Keratinocyte (primary cell): ENCODE measurements around the gene MGAT5. TPM values are rescaled to one million over a fixed set of nuclear protein-coding genes. Genes with fewer than 3 reads are reported as not detected.

ENCODE experiments used
- DNase-seq: peaks from one replicate; pipeline ENCODE4 v3.0.0-alpha.2; 2011; ENCODE audit warnings: low read depth, missing footprints, low spot score
- FAIRE-seq: peaks from 2 replicates; lab custom pipeline; 2011; peaks lifted over from hg19 to GRCh38; lab: Jason Lieb, UNC
- H2AFZ ChIP-seq: 2 replicates; pipeline ENCODE4 v1.6.0; 2012; ENCODE audit warnings: low read length, control low read depth, inconsistent platforms; ENCODE audit not compliant: control insufficient read depth
- H3K27ac ChIP-seq: 2 replicates; pipeline ENCODE4 v1.5.1; 2011; ENCODE audit warnings: low read length; ENCODE audit not compliant: control insufficient read depth, insufficient read depth
- H3K27me3 ChIP-seq: 3 replicates; pipeline ENCODE4 v1.6.0; 2011; ENCODE audit warnings: low read length; ENCODE audit not compliant: control insufficient read depth, insufficient read depth; ENCODE audit errors: extremely low read depth
- H3K36me3 ChIP-seq, 2 experiments: 2 replicates in 1 of 2; 3 replicates in 1 of 2; pipeline ENCODE4 v1.5.1; 2011; ENCODE audit warnings: low read length in 2 of 2, mild to moderate bottlenecking in 1 of 2; ENCODE audit not compliant: control insufficient read depth in 2 of 2, insufficient read depth in 2 of 2; ENCODE audit errors: extremely low read depth in 1 of 2
- H3K4me1 ChIP-seq: 3 replicates; pipeline ENCODE4 v1.5.1; 2011; ENCODE audit warnings: low read length; ENCODE audit not compliant: control insufficient read depth, insufficient read depth; ENCODE audit errors: extremely low read depth
- H3K4me2 ChIP-seq: 3 replicates; pipeline ENCODE4 v1.6.0; 2011; ENCODE audit warnings: low read depth, low read length; ENCODE audit not compliant: control insufficient read depth, insufficient read depth; ENCODE audit errors: extremely low read depth
- H3K4me3 ChIP-seq, 3 experiments: fragments of 200-600 bp in 1 of 3; sonication (generic) in 1 of 3; 2 replicates in 2 of 3; 3 replicates in 1 of 3; pipeline ENCODE4 v1.5.1; 2011 to 2016; ENCODE audit warnings: low read length in 3 of 3, mild to moderate bottlenecking in 3 of 3, control low read depth in 2 of 3, inconsistent platforms in 1 of 3, low read depth in 1 of 3, mixed read lengths in 1 of 3, mixed run types in 1 of 3, moderate library complexity in 1 of 3; ENCODE audit not compliant: control insufficient read depth in 2 of 3, insufficient read depth in 2 of 3; ENCODE audit errors: extremely low read depth in 1 of 3
- H3K79me2 ChIP-seq: 2 replicates; pipeline ENCODE4 v1.6.0; 2012; ENCODE audit warnings: low read length; ENCODE audit not compliant: control insufficient read depth, insufficient read depth
- H3K9ac ChIP-seq: 3 replicates; pipeline ENCODE4 v1.6.0; 2011; ENCODE audit warnings: low read length; ENCODE audit not compliant: control insufficient read depth, insufficient read depth; ENCODE audit errors: extremely low read depth
- H3K9me1 ChIP-seq: 3 replicates; pipeline ENCODE4 v1.6.0; 2011; ENCODE audit warnings: low read length; ENCODE audit not compliant: control insufficient read depth, insufficient read depth; ENCODE audit errors: extremely low read depth
- H3K9me3 ChIP-seq: 2 replicates; pipeline ENCODE4 v1.5.1; 2012; ENCODE audit warnings: low read depth, low read length; ENCODE audit not compliant: control insufficient read depth
- H4K20me1 ChIP-seq: 3 replicates; pipeline ENCODE4 v1.6.0; 2011; ENCODE audit warnings: low read length; ENCODE audit not compliant: control insufficient read depth, insufficient read depth; ENCODE audit errors: extremely low read depth
- EZH2 ChIP-seq: IDR thresholded peaks from one replicate; pipeline ENCODE4 v1.6.1; 2012; ENCODE audit warnings: inconsistent platforms, mild to moderate bottlenecking, low read length, moderate library complexity
- dilution Hi-C: fragments of 300-500 bp; cut with MboI; formaldehyde crosslinking; loops from one replicate; pipeline ENCODE4 v1.7.0; 2020; ENCODE audit warnings: low sequenced_read_pairs; ENCODE audit not compliant: extremely low pct_ligation_motif_present
- polyA plus RNA-seq, 5 experiments: library from polyadenylated mRNA; depleted of rRNA in 3 of 5; stranded (reverse) in 3 of 5; stranded (forward) in 1 of 5; unstranded in 1 of 5; fragments of >200 nt; gene quantifications; 1 replicate in 1 of 5; 2 replicates in 3 of 5; 3 replicates in 1 of 5; pipeline versions ENCODE4 v1.2.1 to v1.2.3, GENCODE V29; 2011 to 2012; ENCODE audit warnings: missing spikeins in 2 of 5, low read depth in 1 of 5, low replicate concordance in 1 of 5
- TF ChIP-seq, protein P1 (sequence below), 3 experiments: IDR thresholded peaks in 1 of 3; conservative IDR thresholded peaks in 1 of 3; optimal IDR thresholded peaks in 1 of 3; 2 replicates in 2 of 3; 3 replicates in 1 of 3; pipeline versions ENCODE3 to v1.5.1; 2011; ENCODE audit warnings: low read length in 3 of 3, mild to moderate bottlenecking in 3 of 3, moderate library complexity in 2 of 3, control low read depth in 1 of 3, inconsistent platforms in 1 of 3; ENCODE audit not compliant: insufficient read depth in 2 of 3; ENCODE audit errors: extremely low read depth in 1 of 3

Gene MGAT5
- polyA plus RNA-seq, 1 donor (not counting 4 experiments of a cell fraction or from before 2014, with no cell fraction given) = 23.0 TPM

DNA sequence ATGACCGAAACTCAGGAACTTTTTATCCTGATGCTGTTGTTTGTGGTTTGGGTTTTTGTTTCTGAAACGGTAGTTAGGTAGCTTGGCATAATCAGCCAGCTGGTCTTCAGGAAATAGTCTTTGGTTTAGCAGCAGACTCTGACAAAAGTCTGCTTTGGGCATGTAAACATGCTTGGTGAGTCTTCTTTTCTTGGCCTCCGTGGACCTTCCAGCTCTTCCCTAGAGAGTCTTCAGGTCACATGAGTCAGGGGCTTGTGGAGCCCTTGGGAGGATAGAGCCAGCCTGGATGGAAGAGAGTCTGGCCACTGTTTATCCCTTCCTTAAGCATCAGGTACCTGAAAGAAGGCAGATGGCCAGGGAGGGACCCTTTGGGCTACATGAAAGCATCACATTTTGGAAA, 154.5 kb downstream of the MGAT5 start:
- Histone ChIP-seq H3K9me3 (no peaks in the 10 kb centered on the region), H3K27me3 (no peaks in the 10 kb centered on the region), H3K27ac (no peak overlapping the region), H3K4me2 (no peak overlapping the region), H3K9me1 (no peaks in the 10 kb centered on the region), H3K79me2 (no peaks in the 10 kb centered on the region), H3K4me1 (peaks cover 42% of the 10 kb centered on the region), H3K4me3 (no peak overlapping the region), H4K20me1 (no peaks in the 10 kb centered on the region), H3K9ac (no peak overlapping the region), H3K36me3 (peaks cover under 1 to 2% of the 10 kb centered on the region in 2 experiments), H2AFZ (no peak overlapping the region)
- dilution Hi-C loops = no loop called here
- FAIRE-seq (no peak), DNase-seq (no peak)
- TF ChIP-seq EZH2 = no peak
- TF ChIP-seq, protein P1, sequence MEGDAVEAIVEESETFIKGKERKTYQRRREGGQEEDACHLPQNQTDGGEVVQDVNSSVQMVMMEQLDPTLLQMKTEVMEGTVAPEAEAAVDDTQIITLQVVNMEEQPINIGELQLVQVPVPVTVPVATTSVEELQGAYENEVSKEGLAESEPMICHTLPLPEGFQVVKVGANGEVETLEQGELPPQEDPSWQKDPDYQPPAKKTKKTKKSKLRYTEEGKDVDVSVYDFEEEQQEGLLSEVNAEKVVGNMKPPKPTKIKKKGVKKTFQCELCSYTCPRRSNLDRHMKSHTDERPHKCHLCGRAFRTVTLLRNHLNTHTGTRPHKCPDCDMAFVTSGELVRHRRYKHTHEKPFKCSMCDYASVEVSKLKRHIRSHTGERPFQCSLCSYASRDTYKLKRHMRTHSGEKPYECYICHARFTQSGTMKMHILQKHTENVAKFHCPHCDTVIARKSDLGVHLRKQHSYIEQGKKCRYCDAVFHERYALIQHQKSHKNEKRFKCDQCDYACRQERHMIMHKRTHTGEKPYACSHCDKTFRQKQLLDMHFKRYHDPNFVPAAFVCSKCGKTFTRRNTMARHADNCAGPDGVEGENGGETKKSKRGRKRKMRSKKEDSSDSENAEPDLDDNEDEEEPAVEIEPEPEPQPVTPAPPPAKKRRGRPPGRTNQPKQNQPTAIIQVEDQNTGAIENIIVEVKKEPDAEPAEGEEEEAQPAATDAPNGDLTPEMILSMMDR (optimal IDR thresholded peaks at IDR 0.05 in 1 of 3, IDR thresholded peaks at IDR 0.05 in 1 of 3, conservative IDR thresholded peaks at IDR 0.05 in 1 of 3; ENCODE audit: extremely low read depth in 1 of 3, insufficient read depth in 2 of 3, low read length in 3 of 3) = no peak

DNA sequence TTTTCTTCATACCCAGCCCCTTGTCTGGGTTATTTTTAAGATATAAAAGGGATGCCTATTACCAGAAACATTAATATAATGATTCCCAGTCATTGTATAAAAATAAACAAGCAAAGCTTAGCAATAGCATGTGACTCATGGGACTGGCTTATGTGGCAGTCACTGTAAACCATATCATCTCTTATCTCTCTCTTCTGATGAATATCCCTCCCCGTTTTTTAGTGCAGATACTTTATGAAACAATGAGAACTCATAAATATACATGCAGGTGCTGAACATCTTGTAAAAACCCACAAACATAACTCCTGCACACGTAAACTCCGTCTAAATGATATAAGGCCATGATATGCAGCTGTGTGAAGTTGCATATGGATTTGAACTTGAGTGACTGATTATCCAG, 154.9 kb downstream of the MGAT5 start:
- Histone ChIP-seq H3K9me1 (no peaks in the 10 kb centered on the region), H3K27me3 (no peaks in the 10 kb centered on the region), H3K4me3 (no peak overlapping the region), H3K9ac (no peak overlapping the region), H3K36me3 (peaks cover 0 to 2% of the 10 kb centered on the region in 2 experiments), H3K4me1 (peaks cover 42% of the 10 kb centered on the region), H3K79me2 (no peaks in the 10 kb centered on the region), H3K4me2 (no peak overlapping the region), H4K20me1 (no peaks in the 10 kb centered on the region), H2AFZ (no peak overlapping the region), H3K9me3 (no peaks in the 10 kb centered on the region), H3K27ac (no peak overlapping the region)
- no peak for DNase-seq
- dilution Hi-C loops = no loop called here
- no peak for TF ChIP-seq EZH2
- TF ChIP-seq, protein P1 (optimal IDR thresholded peaks at IDR 0.05 in 1 of 3, IDR thresholded peaks at IDR 0.05 in 1 of 3, conservative IDR thresholded peaks at IDR 0.05 in 1 of 3; ENCODE audit: extremely low read depth in 1 of 3, insufficient read depth in 2 of 3, low read length in 3 of 3) = no peak
- no peak for FAIRE-seq
